ENCODE data around the gene ITGB3.
"Not testable (repeated sequence)": the region's sequence is repeated elsewhere in the genome, so short reads cannot be mapped to it uniquely, and the experiment has no call there.

ITGB3 gene

GRCh38 chr17:47253541-47254402, at the start of gene ITGB3:
ITGB3 (plus strand) TSS chr17:47253827; CDS start chr17:47253862, 35 bp downstream.
- peak; percentile 60 for DNase-seq

GRCh38 chr17:47203984-47204721, 49.5 kb upstream of the ITGB3 start:
- DNase-seq = peak; percentile 74

GRCh38 chr17:47204722-47205418, 48.8 kb upstream of the ITGB3 start:
- DNase-seq = peak; percentile 81

- peak; percentile 40 for DNase-seq
These were observed 48.1 kb upstream of the ITGB3 start for GRCh38 chr17:47205419-47205963.

- DNase-seq = no peak
These were observed 46.2 kb upstream of the ITGB3 start for GRCh38 chr17:47207143-47208067.

- DNase-seq = no peak
These were observed 44.7 kb upstream of the ITGB3 start, which contains the start of gene MYL4 for GRCh38 chr17:47208744-47209488. MYL4 (plus strand) TSS chr17:47209348; CDS start chr17:47209423, 75 bp downstream.

GRCh38 chr17:47209499-47209898, 44.1 kb upstream of the ITGB3 start:
- DNase-seq = no peak

- no peak for DNase-seq
These were observed 43.5 kb upstream of the ITGB3 start for GRCh38 chr17:47210105-47210504.

GRCh38 chr17:47210779-47211178, 42.8 kb upstream of the ITGB3 start:
- DNase-seq = no peak

- DNase-seq = no peak
These were observed 41.2 kb upstream of the ITGB3 start for GRCh38 chr17:47212458-47212857.

- no peak for DNase-seq
These were observed 40.1 kb upstream of the ITGB3 start for GRCh38 chr17:47213540-47213939.

GRCh38 chr17:47214931-47215330, 38.7 kb upstream of the ITGB3 start:
- DNase-seq = no peak

- peak; percentile 11 for DNase-seq
These were observed 36.8 kb upstream of the ITGB3 start for GRCh38 chr17:47216821-47217220.

GRCh38 chr17:47217279-47217678, 36.3 kb upstream of the ITGB3 start:
- not testable (repeated sequence) for DNase-seq

GRCh38 chr17:47218896-47219430, 34.7 kb upstream of the ITGB3 start:
- peak; percentile 35 for DNase-seq

- no peak for DNase-seq
These were observed 33.8 kb upstream of the ITGB3 start for GRCh38 chr17:47219621-47220475.

GRCh38 chr17:47220531-47220999, 33.1 kb upstream of the ITGB3 start:
- no peak for DNase-seq

- DNase-seq = no peak
These were observed 32.5 kb upstream of the ITGB3 start for GRCh38 chr17:47221154-47221553.

GRCh38 chr17:47222047-47222446, 31.6 kb upstream of the ITGB3 start:
- no peak for DNase-seq

- peak; percentile 5 for DNase-seq
These were observed 30.6 kb upstream of the ITGB3 start for GRCh38 chr17:47223007-47223406.

All from MV-4-11 (cell line).